Activated naive CD4-positive, alpha-beta T cell treated with anti-CD3 and anti-CD28 coated beads, Interleukin-2, amount 50 U/mL, for 72 hours (primary cell): Measurements from ENCODE around the gene SHISAL2B. TPM values are rescaled to one million over a fixed set of nuclear protein-coding genes. Genes with fewer than 3 reads are reported as not detected.
A peak's percentile ranks its signal among the peaks of the same experiment; 100 is the strongest.

ENCODE experiments used
- ATAC-seq, 2 donors: fragments of 150-1000 bp; cut with Tn5 transposase; 2 replicates each; pipeline ENCODE4 v1.10.0; 2021; ENCODE audit warnings: mild to moderate bottlenecking in 2 of 2, moderate library complexity in 2 of 2
- DNase-seq, 2 donors: peaks; one replicate each; pipeline ENCODE4 v3.0.0; 2021 to 2022; ENCODE audit warnings: low spot score in 2 of 2
- H3K27ac Mint-ChIP-seq, 2 donors: one replicate each; pipeline ENCODE4 v1.8.0; 2022; ENCODE audit warnings: mild to moderate bottlenecking in 2 of 2, mixed read lengths in 2 of 2
- H3K36me3 Mint-ChIP-seq, 2 donors: one replicate each; pipeline ENCODE4 v1.8.0; 2022; ENCODE audit warnings: mixed read lengths in 2 of 2
- H3K9me3 Mint-ChIP-seq, 2 donors: one replicate each; pipeline ENCODE4 v1.8.0; 2022; ENCODE audit warnings: mixed read lengths in 2 of 2
- total RNA-seq, 2 donors: library from RNA; stranded (reverse); gene quantifications; one replicate each; pipeline ENCODE4 v1.2.3, GENCODE V29; 2022

SHISAL2B gene
- total RNA-seq, 2 donors from 2014 or later, result not detected

GRCh38 chr5:64759960-64760660, 69.8 kb downstream of the SHISAL2B start:
- Mint-ChIP-seq H3K9me3 (no peaks in the 10 kb centered on the region), H3K36me3 (peaks cover 5 to 6% of the 10 kb centered on the region in 2 donors), H3K27ac (no peak overlapping the region)
- no peak for ATAC-seq
- DNase-seq, result no peak

GRCh38 chr5:64763948-64764503, 73.7 kb downstream of the SHISAL2B start:
- no peak overlapping the region for H3K27ac Mint-ChIP-seq
- no peak for DNase-seq
- ATAC-seq, result no peak
- no peaks in the 10 kb centered on the region for H3K9me3 Mint-ChIP-seq
- H3K36me3 Mint-ChIP-seq, result peaks cover 4 to 28% of the 10 kb centered on the region in 2 donors

- no peak for ATAC-seq
- Mint-ChIP-seq H3K9me3 (no peaks in the 10 kb centered on the region), H3K36me3 (peaks cover 8 to 37% of the 10 kb centered on the region in 2 donors), H3K27ac (no peak overlapping the region)
- DNase-seq, result no peak
These were observed 75.7 kb downstream of the SHISAL2B start for GRCh38 chr5:64765804-64766504.

GRCh38 chr5:64766941-64767340, 76.6 kb downstream of the SHISAL2B start:
- DNase-seq (no peak), ATAC-seq (no peak)
- Mint-ChIP-seq H3K36me3 (peaks cover 8 to 37% of the 10 kb centered on the region in 2 donors), H3K27ac (peak overlapping the region in 1 of 2 donors; percentile 98), H3K9me3 (no peaks in the 10 kb centered on the region)

Other genes with a start within 250 kb of the SHISAL2B start
- gene RGS7BP, start 184.5 kb upstream of the SHISAL2B start, total RNA-seq, result not detected
- 10 to 100 TPM; 14.8 to 28.9 TPM for gene SREK1IP1, start 78.2 kb downstream of the SHISAL2B start, total RNA-seq
- 10 to 100 TPM; 29.7 to 31.0 TPM for gene CWC27, start 78.4 kb downstream of the SHISAL2B start, total RNA-seq